ENCODE results near the gene CNTNAP2. TPM values are rescaled to one million over a fixed set of nuclear protein-coding genes. Genes with fewer than 3 reads are reported as not detected.

The CNTNAP2 gene
- total and polyA plus RNA-seq, 8 donors = 0.09 to 1.1 (median 0.38) TPM

GRCh38 chr7:147990079-147990478 is 1873.5 kb downstream of the CNTNAP2 start:
- Histone ChIP-seq H3K27me3 (no peaks in the 10 kb centered on the region), H3K4me1 (no peaks in the 10 kb centered on the region), H3K27ac (no peak overlapping the region), H3K36me3 (no peaks in the 10 kb centered on the region), H3K9me3 (no peaks in the 10 kb centered on the region), H3K4me3 (no peak overlapping the region)
- FAIRE-seq (no peak), DNase-seq (no peak), ATAC-seq (no peak)
- TF ChIP-seq, protein P1, sequence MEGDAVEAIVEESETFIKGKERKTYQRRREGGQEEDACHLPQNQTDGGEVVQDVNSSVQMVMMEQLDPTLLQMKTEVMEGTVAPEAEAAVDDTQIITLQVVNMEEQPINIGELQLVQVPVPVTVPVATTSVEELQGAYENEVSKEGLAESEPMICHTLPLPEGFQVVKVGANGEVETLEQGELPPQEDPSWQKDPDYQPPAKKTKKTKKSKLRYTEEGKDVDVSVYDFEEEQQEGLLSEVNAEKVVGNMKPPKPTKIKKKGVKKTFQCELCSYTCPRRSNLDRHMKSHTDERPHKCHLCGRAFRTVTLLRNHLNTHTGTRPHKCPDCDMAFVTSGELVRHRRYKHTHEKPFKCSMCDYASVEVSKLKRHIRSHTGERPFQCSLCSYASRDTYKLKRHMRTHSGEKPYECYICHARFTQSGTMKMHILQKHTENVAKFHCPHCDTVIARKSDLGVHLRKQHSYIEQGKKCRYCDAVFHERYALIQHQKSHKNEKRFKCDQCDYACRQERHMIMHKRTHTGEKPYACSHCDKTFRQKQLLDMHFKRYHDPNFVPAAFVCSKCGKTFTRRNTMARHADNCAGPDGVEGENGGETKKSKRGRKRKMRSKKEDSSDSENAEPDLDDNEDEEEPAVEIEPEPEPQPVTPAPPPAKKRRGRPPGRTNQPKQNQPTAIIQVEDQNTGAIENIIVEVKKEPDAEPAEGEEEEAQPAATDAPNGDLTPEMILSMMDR (IDR thresholded peaks at IDR 0.05) = no peak
- WGBS, 2 donors = 58 to 61% methylated on average over 1 of the region's 1 CpG
- intact Hi-C loops (cut with DNase I) = no loop called here

- ATAC-seq = no peak
- H3K4me3 ChIP-seq = no peak overlapping the region
- no peak for DNase-seq
- FAIRE-seq = no peak
- no peaks in the 10 kb centered on the region for H3K27me3 ChIP-seq
- TF ChIP-seq, protein P1 (IDR thresholded peaks at IDR 0.05) = no peak
- WGBS, 2 donors = 58 to 70% methylated on average over 2 of the region's 2 CpGs
- H3K27ac ChIP-seq = no peak overlapping the region
- H3K9me3 ChIP-seq = no peaks in the 10 kb centered on the region
- no peaks in the 10 kb centered on the region for H3K36me3 ChIP-seq
- intact Hi-C loops (cut with DNase I) = no loop called here
- no peaks in the 10 kb centered on the region for H3K4me1 ChIP-seq
Measured at GRCh38 chr7:147990942-147991341, 1874.3 kb downstream of the CNTNAP2 start.

GRCh38 chr7:147992698-147993097 is 1876.1 kb downstream of the CNTNAP2 start:
- intact Hi-C loops (cut with DNase I) = no loop called here
- H3K27me3 ChIP-seq = no peaks in the 10 kb centered on the region
- no peak overlapping the region for H3K27ac ChIP-seq
- WGBS, 2 donors = 71 to 77% methylated on average over 2 of the region's 2 CpGs
- FAIRE-seq (no peak), DNase-seq (no peak), ATAC-seq (no peak)
- no peak overlapping the region for H3K4me3 ChIP-seq
- TF ChIP-seq, protein P1 (IDR thresholded peaks at IDR 0.05) = no peak
- no peaks in the 10 kb centered on the region for H3K4me1 ChIP-seq
- H3K9me3 ChIP-seq = no peaks in the 10 kb centered on the region
- no peaks in the 10 kb centered on the region for H3K36me3 ChIP-seq

DNA sequence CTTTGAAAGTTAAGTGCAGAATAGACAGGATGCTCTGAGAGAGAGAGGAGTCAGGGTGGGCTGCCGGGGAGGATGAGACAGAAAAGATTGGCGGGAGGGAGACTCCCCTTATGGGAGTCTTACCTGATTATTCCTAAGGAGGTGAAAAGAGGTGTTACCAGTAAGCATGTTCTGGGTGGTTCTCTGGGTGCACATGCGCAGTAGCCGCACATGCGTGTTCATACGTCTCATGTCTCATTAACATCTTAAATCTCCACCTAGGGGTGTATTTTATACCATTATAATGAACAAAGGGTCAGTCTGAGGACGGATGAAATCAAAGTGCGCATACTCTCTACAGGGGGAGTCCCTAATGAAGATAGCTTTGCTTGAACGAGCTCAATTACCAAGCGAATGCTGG is 1881.0 kb downstream of the CNTNAP2 start:
- ATAC-seq (no peak), FAIRE-seq (no peak), DNase-seq (no peak)
- intact Hi-C loops (cut with DNase I) = no loop called here
- H3K27me3 ChIP-seq = no peaks in the 10 kb centered on the region
- no peaks in the 10 kb centered on the region for H3K36me3 ChIP-seq
- H3K27ac ChIP-seq = no peak overlapping the region
- TF ChIP-seq, protein P1 (IDR thresholded peaks at IDR 0.05) = no peak
- 89 to 93% methylated on average over 10 of the region's 10 CpGs for WGBS, 2 donors
- no peak overlapping the region for H3K4me3 ChIP-seq
- H3K9me3 ChIP-seq = no peaks in the 10 kb centered on the region
- no peaks in the 10 kb centered on the region for H3K4me1 ChIP-seq

- Histone ChIP-seq H3K27ac (no peak overlapping the region), H3K4me1 (no peaks in the 10 kb centered on the region), H3K36me3 (no peaks in the 10 kb centered on the region), H3K27me3 (no peaks in the 10 kb centered on the region), H3K9me3 (no peaks in the 10 kb centered on the region), H3K4me3 (no peak overlapping the region)
- 69 to 73% methylated on average over 4 of the region's 4 CpGs for WGBS, 2 donors
- FAIRE-seq (no peak), DNase-seq (no peak), ATAC-seq (no peak)
- intact Hi-C loops (cut with DNase I) = no loop called here
- TF ChIP-seq, protein P1 (IDR thresholded peaks at IDR 0.05) = no peak
Measured at GRCh38 chr7:147999962-148000361, 1883.4 kb downstream of the CNTNAP2 start.
